OCI-LY1 (cell line): Measurements from ENCODE around the gene ADGRL4.

Experiments
- EZH2 ChIP-seq: fragments of 200-600 bp; sonication (generic), shearing (Covaris generic); IDR thresholded peaks from 2 replicates; pipeline ENCODE4 v1.8.0; 2017; ENCODE audit warnings: borderline replicate concordance, mixed run types, mild to moderate bottlenecking, antibody characterized with exemption, low read length, moderate library complexity, mixed read lengths
- TF ChIP-seq, protein P1 (sequence below): fragments of 200-600 bp; sonication (generic), shearing (Covaris generic); IDR thresholded peaks from 2 replicates; pipeline ENCODE4 v1.5.1; 2017; ENCODE audit warnings: mild to moderate bottlenecking, antibody characterized with exemption, low read length, moderate library complexity, mixed read lengths

DNA sequence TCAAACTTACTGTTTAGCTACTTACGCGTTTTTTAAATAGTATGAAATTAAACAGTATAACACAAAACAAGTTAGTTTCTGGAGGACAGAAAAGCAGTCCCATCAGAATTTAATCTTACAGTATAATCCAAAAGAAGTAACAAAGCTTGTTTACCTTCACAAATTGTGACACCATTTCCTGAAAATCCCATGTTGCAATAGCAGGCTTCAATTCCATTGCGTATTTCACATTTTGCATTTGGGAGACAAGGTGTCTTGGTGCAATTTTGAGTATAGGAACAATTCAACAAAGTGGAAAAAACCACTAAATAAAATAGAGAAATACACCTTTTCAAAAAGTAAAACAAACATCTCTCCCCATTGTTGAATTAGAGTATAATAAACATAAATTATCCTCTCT, 1.6 kb downstream of the ADGRL4 start:
- TF ChIP-seq, protein P1, sequence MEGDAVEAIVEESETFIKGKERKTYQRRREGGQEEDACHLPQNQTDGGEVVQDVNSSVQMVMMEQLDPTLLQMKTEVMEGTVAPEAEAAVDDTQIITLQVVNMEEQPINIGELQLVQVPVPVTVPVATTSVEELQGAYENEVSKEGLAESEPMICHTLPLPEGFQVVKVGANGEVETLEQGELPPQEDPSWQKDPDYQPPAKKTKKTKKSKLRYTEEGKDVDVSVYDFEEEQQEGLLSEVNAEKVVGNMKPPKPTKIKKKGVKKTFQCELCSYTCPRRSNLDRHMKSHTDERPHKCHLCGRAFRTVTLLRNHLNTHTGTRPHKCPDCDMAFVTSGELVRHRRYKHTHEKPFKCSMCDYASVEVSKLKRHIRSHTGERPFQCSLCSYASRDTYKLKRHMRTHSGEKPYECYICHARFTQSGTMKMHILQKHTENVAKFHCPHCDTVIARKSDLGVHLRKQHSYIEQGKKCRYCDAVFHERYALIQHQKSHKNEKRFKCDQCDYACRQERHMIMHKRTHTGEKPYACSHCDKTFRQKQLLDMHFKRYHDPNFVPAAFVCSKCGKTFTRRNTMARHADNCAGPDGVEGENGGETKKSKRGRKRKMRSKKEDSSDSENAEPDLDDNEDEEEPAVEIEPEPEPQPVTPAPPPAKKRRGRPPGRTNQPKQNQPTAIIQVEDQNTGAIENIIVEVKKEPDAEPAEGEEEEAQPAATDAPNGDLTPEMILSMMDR: no peak
- TF ChIP-seq EZH2: no peak
